Tibial artery (tissue), 4 donors: ENCODE data around the gene RSBN1.

Experiments
- DNase-seq, 2 donors: peaks; one replicate each; pipeline ENCODE4 v3.0.0-alpha.2; 2019
- H3K27ac ChIP-seq, 2 donors: fragments of 200-600 bp; sonication (generic) in 1 of 2; 1 replicate in 1 of 2; 2 replicates in 1 of 2; pipeline ENCODE4 v1.5.1; 2018 to 2019; ENCODE audit warnings: mild to moderate bottlenecking in 1 of 2
- H3K27me3 ChIP-seq, 2 donors: fragments of 200-600 bp; sonication (generic) in 1 of 2; one replicate each; pipeline versions ENCODE4 v1.5.1 to v1.6.0; 2016 to 2019
- H3K36me3 ChIP-seq, 3 donors: fragments of 200-600 bp; sonication (generic) in 2 of 3; one replicate each; pipeline ENCODE4 v1.5.1; 2016 to 2019; ENCODE audit warnings: mild to moderate bottlenecking in 2 of 3
- H3K4me1 ChIP-seq, 4 donors: fragments of 200-600 bp; sonication (generic) in 2 of 4; 1 replicate in 3 of 4; 2 replicates in 1 of 4; pipeline ENCODE4 v1.5.1; 2016 to 2019
- H3K4me3 ChIP-seq, 2 donors: fragments of 200-600 bp; sonication (generic) in 1 of 2; 1 replicate in 1 of 2; 2 replicates in 1 of 2; pipeline ENCODE4 v1.5.1; 2018 to 2019; ENCODE audit warnings: mild to moderate bottlenecking in 2 of 2
- H3K9me3 ChIP-seq, 3 donors: fragments of 200-600 bp; sonication (generic) in 1 of 3; one replicate each; pipeline ENCODE4 v1.5.1; 2016 to 2019
- intact Hi-C: fragments of 100-400 bp; cut with DNase I; formaldehyde crosslinking; loops from one replicate; pipeline ENCODE4 v1.15.0; 2023; ENCODE audit warnings: low total_unique reads
- TF ChIP-seq, protein P1 (sequence below), 2 experiments: fragments of 200-600 bp in 1 of 2; fragments of 450-650 bp in 1 of 2; IDR thresholded peaks; one replicate each; pipeline ENCODE4 v1.5.1; 2017 to 2019; ENCODE audit warnings: antibody characterized with exemption in 2 of 2, mild to moderate bottlenecking in 1 of 2, moderate library complexity in 1 of 2

RSBN1 gene

DNA sequence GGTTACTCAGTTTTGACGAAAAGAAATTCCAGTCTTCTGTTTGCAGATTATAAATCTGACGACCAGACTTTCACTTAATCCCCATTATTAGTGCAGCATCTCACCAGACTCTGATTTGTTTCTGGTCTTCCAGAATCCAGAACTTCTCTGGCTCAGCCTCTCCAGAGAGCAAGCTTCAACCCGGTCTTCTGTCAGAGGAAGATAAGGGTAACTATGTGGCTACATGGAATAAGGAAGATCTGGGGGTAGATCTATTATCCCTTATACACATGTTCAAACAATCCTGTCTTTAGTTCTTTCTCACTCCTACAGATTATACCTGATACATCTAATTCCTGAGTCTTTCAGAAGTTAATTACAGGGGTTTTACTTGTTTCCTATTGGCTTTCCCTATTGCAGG lies 62.9 kb downstream of the RSBN1 start:
- no peaks in the 10 kb centered on the region for H3K9me3 ChIP-seq
- no peaks in the 10 kb centered on the region for H3K27me3 ChIP-seq
- TF ChIP-seq, protein P1, sequence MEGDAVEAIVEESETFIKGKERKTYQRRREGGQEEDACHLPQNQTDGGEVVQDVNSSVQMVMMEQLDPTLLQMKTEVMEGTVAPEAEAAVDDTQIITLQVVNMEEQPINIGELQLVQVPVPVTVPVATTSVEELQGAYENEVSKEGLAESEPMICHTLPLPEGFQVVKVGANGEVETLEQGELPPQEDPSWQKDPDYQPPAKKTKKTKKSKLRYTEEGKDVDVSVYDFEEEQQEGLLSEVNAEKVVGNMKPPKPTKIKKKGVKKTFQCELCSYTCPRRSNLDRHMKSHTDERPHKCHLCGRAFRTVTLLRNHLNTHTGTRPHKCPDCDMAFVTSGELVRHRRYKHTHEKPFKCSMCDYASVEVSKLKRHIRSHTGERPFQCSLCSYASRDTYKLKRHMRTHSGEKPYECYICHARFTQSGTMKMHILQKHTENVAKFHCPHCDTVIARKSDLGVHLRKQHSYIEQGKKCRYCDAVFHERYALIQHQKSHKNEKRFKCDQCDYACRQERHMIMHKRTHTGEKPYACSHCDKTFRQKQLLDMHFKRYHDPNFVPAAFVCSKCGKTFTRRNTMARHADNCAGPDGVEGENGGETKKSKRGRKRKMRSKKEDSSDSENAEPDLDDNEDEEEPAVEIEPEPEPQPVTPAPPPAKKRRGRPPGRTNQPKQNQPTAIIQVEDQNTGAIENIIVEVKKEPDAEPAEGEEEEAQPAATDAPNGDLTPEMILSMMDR (IDR thresholded peaks at IDR 0.05), result no peak
- H3K36me3 ChIP-seq, result peaks cover 0 to 5% (median 0%) of the 10 kb centered on the region in 3 donors
- no peak for DNase-seq
- no peaks in the 10 kb centered on the region for H3K4me1 ChIP-seq
- no peak overlapping the region for H3K27ac ChIP-seq
- H3K4me3 ChIP-seq, result no peak overlapping the region
- intact Hi-C loops, result no loop called here

DNA sequence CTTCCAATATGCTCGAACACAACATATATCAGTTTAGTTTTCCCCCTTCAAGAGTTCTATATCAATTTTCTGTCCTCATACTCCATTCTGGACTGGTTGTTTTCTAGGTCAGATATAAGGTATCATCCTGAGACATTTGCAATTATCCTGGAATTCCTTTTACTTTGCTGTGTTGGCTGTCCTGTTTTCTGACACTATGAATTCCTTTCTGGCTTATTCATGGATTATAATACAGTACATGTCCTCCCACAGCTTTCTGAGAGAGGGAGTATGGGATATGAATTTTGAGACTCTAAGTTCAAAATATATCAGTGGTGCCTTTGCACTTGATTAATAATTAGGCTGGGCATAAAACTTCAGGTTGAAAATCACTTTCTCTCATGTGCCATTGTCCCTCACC lies 64.9 kb downstream of the RSBN1 start:
- no peak for DNase-seq
- TF ChIP-seq, protein P1 (IDR thresholded peaks at IDR 0.05), result no peak
- intact Hi-C loops, result no loop called here

DNA sequence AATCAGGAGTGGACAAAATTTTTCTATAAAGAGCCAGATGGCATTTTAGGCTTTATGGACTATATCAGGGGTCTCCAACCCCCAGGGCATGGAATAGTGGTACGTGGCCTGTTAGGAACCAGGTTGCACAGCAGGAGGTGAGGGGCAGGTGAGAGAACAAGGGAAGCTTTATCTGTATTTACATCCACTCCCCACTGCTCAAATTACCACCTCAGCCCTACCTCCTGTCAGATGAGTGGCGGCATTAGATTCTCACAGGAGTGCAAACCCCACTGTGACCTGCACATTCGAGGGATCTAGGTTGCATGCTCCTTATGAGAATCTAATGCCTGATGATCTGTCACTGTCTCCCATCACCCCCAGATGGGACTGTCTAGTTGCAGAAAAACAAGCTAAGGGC lies 66.9 kb downstream of the RSBN1 start:
- TF ChIP-seq, protein P1 (IDR thresholded peaks at IDR 0.05), result no peak
- peaks cover 0 to 8% (median 5%) of the 10 kb centered on the region in 3 donors for H3K36me3 ChIP-seq
- intact Hi-C loops, result no loop called here

More for the DNA sequence above, 64.9 kb downstream of the RSBN1 start:
- no peaks in the 10 kb centered on the region for H3K4me1 ChIP-seq
- peaks cover 0 to 6% (median 5%) of the 10 kb centered on the region in 3 donors for H3K36me3 ChIP-seq
- H3K27ac ChIP-seq, result no peak overlapping the region
- H3K4me3 ChIP-seq, result no peak overlapping the region
- H3K27me3 ChIP-seq, result no peaks in the 10 kb centered on the region
- no peaks in the 10 kb centered on the region for H3K9me3 ChIP-seq

DNA sequence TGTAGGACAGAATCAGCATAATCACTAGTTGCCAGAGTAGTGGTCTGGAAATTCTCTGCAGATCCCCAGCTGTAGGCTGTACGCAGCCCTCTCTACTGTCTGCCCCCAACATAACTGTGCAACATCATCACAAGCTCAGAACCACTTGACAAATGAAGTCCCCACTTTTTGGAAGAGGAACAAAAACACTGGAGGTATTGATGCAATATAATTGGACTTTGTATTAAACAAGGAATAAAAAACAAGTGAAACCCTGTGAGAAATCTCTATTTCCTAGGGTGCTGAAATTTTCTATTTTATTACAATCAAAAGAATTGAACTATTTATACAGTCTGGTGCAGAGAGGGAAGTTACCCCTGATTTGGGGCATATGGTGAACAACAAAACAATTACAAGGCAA lies 68.2 kb downstream of the RSBN1 start:
- Histone ChIP-seq H3K36me3 (peaks cover 0 to 8% (median 3%) of the 10 kb centered on the region in 3 donors), H3K4me1 (no peaks in the 10 kb centered on the region), H3K27ac (no peak overlapping the region), H3K9me3 (no peaks in the 10 kb centered on the region), H3K27me3 (no peaks in the 10 kb centered on the region), H3K4me3 (no peak overlapping the region)
- no peak for DNase-seq
- TF ChIP-seq, protein P1 (IDR thresholded peaks at IDR 0.05), result no peak
- intact Hi-C loops, result no loop called here

More for the DNA sequence above, 66.9 kb downstream of the RSBN1 start:
- no peak overlapping the region for H3K4me3 ChIP-seq
- no peak overlapping the region for H3K27ac ChIP-seq
- no peaks in the 10 kb centered on the region for H3K9me3 ChIP-seq
- H3K4me1 ChIP-seq, result no peaks in the 10 kb centered on the region
- H3K27me3 ChIP-seq, result no peaks in the 10 kb centered on the region
- no peak for DNase-seq

DNA sequence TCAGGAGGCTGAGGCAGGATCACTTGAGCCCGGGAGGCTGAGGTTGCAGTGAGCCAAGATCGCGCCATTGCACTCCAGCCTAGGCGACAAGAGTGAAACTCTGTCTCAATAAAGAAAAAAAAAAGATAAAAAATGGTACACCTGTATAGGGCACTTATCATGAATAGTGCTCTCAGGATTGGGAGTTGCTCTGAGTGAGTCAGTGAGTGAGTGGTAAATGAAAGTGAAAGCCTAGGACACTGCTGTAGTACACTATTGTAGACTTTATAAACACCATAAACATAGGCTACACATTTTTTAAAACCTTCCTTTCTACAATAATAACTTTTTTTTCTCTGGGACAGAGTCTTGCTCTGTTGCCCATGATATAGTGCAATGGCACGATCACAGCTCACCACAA lies 69.8 kb downstream of the RSBN1 start:
- no peak overlapping the region for H3K4me3 ChIP-seq
- H3K27me3 ChIP-seq, result no peaks in the 10 kb centered on the region
- H3K4me1 ChIP-seq, result no peaks in the 10 kb centered on the region
- DNase-seq, result no peak
- H3K36me3 ChIP-seq, result peaks cover 7 to 16% (median 8%) of the 10 kb centered on the region in 3 donors
- no peak overlapping the region for H3K27ac ChIP-seq
- H3K9me3 ChIP-seq, result no peaks in the 10 kb centered on the region
- intact Hi-C loops, result no loop called here
- TF ChIP-seq, protein P1 (IDR thresholded peaks at IDR 0.05), result no peak
